Mesodermal cell (in vitro differentiated cells): Measurements from ENCODE around the gene CCDC30.
"Not testable (repeated sequence)": the region's sequence is repeated elsewhere in the genome, so short reads cannot be mapped to it uniquely, and the experiment has no call there.

Experiments used
- H3K27ac ChIP-seq: 2 replicates; pipeline ENCODE4 v1.7.0; 2013; ENCODE audit warnings: mild to moderate bottlenecking, low read depth, low read length, moderate library complexity; ENCODE audit not compliant: severe bottlenecking
- H3K36me3 ChIP-seq: 2 replicates; pipeline ENCODE4 v1.7.1; 2013; ENCODE audit warnings: mild to moderate bottlenecking, low read length, moderate library complexity; ENCODE audit not compliant: control insufficient read depth, insufficient read depth
- H3K4me1 ChIP-seq: one replicate; pipeline ENCODE4 v1.7.1; 2013; ENCODE audit warnings: mild to moderate bottlenecking, low read length; ENCODE audit not compliant: insufficient read depth, control insufficient read depth, poor library complexity, severe bottlenecking
- H3K4me3 ChIP-seq: 2 replicates; pipeline ENCODE4 v1.7.0; 2013; ENCODE audit warnings: low read length, control low read depth, mild to moderate bottlenecking; ENCODE audit not compliant: insufficient read depth, poor library complexity, severe bottlenecking; ENCODE audit errors: extremely low read depth
- H3K9me3 ChIP-seq: 2 replicates; pipeline ENCODE4 v1.7.1; 2013; ENCODE audit warnings: mild to moderate bottlenecking, low read length, moderate library complexity; ENCODE audit not compliant: control insufficient read depth
- WGBS, 2 experiments: methylation state at CpG; one replicate each; pipeline ENCODE4 v1.1.5; 2013; ENCODE audit warnings: missing lambda C conversion rate in 2 of 2; ENCODE audit not compliant: insufficient coverage in 2 of 2; 5-methylcytosine and 5-hydroxymethylcytosine counted together

The CCDC30 gene

DNA sequence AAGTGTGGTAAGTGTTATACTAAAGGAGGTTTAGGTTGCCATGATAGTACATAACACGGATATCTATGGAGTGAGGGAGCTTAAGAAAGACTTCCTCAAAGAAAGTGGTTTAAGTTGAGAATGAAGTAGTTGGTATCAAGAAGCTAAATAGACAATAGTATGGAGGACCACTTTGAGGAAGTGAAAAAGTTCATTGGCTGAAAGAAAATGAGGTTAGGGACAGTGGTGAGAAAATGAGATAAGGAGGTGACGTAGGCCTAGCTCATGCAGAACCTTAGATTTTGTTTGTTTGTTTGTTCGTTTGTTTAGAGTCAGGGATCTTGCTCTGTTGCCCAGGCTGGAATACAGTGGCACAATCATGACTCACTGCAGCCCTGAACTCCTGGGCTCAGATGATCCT is 122.9 kb downstream of the CCDC30 start:
- Histone ChIP-seq H3K9me3 (peaks cover 23% of the 10 kb centered on the region), H3K4me1 (no peaks in the 10 kb centered on the region), H3K4me3 (no peak overlapping the region), H3K36me3 (no peaks in the 10 kb centered on the region), H3K27ac (no peak overlapping the region)
- WGBS, 2 experiments, result 86 to 89% methylated on average over 1 to 3 of the region's 3 CpGs

DNA sequence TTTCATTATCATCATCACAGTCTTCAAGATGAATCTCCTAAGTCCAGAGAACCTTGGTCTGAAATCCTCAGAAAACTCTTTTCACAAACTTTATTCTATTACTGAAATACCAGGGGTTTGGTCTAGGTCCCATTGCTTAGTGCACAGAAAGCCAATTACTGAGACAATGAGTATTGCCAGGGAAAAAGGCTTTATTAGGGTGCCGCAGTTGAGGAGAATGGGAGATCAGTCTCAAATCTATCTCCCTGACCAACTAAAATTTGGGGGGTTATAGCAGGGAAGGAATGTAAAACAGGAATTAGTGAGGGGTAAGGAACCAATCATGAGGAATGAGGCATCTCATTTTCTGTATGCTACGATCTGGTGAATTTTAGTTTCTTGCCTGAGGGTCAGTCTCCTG is 124.7 kb downstream of the CCDC30 start:
- Histone ChIP-seq H3K27ac (no peak overlapping the region), H3K36me3 (no peaks in the 10 kb centered on the region), H3K4me3 (no peak overlapping the region), H3K9me3 (peaks cover 23% of the 10 kb centered on the region), H3K4me1 (no peaks in the 10 kb centered on the region)
- WGBS, 2 experiments, result 95 to 96% methylated on average over 2 of the region's 2 CpGs

DNA sequence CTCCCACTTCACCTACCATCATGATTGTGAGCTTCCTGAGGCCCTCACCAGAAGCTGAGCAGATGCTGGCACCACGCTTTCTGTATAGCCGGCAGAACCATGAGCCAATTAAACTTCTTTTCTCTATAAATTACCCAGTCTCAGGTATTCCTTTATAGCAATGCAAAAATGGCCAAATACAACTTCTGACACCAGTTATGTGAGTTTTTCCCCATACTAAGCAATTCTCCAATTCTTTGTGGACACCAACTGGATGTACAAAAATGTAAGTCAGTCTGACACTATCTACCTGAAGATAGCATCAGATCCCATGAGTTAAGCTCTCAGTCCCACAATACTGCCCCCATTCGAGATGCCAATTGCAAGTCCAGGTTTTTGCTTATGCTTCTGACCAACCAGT is 129.7 kb downstream of the CCDC30 start:
- WGBS, 2 experiments, result 56 to 86% methylated on average over 1 to 3 of the region's 3 CpGs
- Histone ChIP-seq H3K27ac (no peak overlapping the region), H3K4me3 (no peak overlapping the region), H3K9me3 (peaks cover 12% of the 10 kb centered on the region), H3K36me3 (no peaks in the 10 kb centered on the region), H3K4me1 (no peaks in the 10 kb centered on the region)

DNA sequence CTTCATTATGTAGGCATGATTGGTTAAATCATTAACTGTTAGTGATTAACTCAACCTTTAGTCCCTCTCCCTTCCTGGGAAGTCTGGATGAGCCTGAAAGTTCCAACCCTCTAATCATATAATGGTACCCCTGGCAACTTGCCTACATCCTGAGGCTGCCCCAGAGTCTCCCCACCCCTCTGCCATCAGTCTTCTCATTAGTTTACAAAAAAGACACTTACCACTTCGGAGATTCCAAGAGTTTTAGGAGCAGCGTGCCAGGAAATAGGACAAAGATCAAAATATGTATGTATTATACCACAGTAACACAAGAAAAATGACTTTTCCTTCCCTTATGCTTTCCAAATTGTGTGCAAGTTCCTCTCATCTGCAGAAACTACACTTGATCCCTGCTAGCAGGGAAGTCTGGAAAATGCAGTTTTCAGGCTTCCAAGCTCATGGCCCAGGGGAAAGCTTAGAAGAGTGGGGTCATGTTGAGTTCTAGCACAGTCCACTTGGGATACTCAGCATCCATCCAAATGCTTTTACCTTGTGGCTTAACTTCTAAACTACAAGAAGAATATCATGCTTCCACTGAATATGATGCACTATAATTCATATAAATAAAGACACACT is 130.5 kb downstream of the CCDC30 start:
- Histone ChIP-seq H3K4me1 (no peaks in the 10 kb centered on the region), H3K4me3 (no peak overlapping the region), H3K9me3 (peaks cover 4% of the 10 kb centered on the region), H3K27ac (no peak overlapping the region), H3K36me3 (no peaks in the 10 kb centered on the region)
- no CpG with 5 or more reads among the region's 2 CpGs for WGBS, 2 experiments

DNA sequence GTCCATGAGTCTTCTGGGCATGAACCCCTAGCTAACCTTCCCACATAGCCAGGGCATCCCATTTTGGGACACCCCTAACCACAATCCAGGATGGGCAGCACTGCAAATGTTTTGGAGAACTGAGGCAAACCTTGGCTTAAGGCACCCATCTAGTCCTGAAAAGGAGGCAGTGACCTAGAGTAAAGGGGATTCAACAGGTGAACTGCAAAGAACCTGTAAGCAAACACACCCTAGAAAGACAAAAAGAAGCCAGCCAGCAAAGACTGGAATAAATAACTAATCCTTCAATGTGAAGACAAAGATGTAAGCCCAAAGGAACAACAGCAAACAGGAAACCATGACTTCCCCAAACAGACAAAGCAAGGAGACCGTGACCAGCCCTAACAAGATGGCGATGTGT is 138.4 kb downstream of the CCDC30 start:
- Histone ChIP-seq H3K9me3 (no peaks in the 10 kb centered on the region), H3K36me3 (no peaks in the 10 kb centered on the region), H3K4me1 (no peaks in the 10 kb centered on the region), H3K27ac (no peak overlapping the region), H3K4me3 (no peak overlapping the region)
- WGBS, 2 experiments, result no CpG with 5 or more reads among the region's 2 CpGs

DNA sequence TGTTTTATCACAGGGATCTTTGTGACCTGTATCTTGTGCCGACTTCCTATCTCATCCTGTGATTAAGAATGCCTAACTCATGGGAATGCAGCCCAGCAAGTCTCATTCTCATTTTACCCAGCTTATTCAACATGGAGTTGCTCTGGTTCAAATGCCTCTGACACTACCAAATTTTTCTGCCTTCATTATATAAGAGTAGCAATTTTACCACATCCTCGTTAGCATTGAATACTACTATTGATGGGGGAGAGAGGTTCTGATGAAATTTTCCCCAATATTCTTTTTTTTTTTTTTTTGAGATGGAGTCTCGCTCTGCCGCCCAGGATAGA is 150.7 kb downstream of the CCDC30 start:
- Histone ChIP-seq H3K27ac (no peak overlapping the region), H3K36me3 (no peaks in the 10 kb centered on the region), H3K4me3 (no peak overlapping the region), H3K4me1 (no peaks in the 10 kb centered on the region), H3K9me3 (no peaks in the 10 kb centered on the region)
- WGBS, 2 experiments, result 86 to 100% methylated on average over 1 of the region's 4 CpGs

DNA sequence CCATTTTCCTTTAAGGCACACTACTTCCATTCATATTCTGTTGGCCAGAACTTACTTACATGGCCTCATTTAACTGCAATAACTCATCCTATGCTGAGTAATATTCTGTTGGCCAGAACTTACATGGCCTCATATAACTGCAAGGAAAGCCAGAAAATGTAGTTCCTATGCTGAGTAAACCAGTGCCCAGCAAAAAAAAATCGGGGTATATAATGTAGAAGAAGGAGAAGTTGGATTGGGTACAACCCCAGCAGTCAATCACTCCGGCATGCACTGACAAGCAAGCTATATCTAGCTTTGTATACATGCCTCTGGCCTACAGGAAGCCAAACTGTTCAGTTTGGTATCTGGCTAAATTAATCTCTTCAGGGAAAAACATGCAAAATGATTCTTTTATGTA is 155.8 kb downstream of the CCDC30 start:
- H3K36me3 ChIP-seq, result no peaks in the 10 kb centered on the region
- WGBS, 2 experiments, result 54 to 60% methylated on average over 1 to 2 of the region's 2 CpGs
- H3K27ac ChIP-seq, result no peak overlapping the region
- H3K9me3 ChIP-seq, result no peaks in the 10 kb centered on the region
- H3K4me1 ChIP-seq, result no peaks in the 10 kb centered on the region
- H3K4me3 ChIP-seq, result no peak overlapping the region

DNA sequence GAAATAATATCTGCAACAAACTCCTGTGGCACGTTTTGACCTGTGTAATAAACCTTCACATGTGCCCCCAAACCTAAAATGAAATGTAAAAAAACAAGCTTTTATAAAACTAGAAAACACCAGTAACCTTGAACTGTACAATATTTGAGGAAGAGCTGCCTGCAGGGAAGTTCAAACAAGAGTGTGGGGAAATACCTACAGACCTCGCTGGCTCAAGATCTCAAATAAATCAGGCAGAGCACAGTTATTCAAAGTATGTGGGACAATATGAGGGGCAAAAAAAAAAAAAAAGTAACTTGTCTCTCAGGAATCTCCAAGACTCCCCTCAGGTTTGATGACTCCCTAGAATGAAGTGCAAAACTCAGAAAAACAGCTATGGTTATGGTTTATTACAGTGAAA is 157.2 kb downstream of the CCDC30 start:
- Histone ChIP-seq H3K27ac (no peak overlapping the region), H3K4me3 (no peak overlapping the region), H3K36me3 (no peaks in the 10 kb centered on the region), H3K9me3 (no peaks in the 10 kb centered on the region), H3K4me1 (no peaks in the 10 kb centered on the region)
- WGBS, 2 experiments, result 67 to 75% methylated on average over 1 of the region's 2 CpGs

DNA sequence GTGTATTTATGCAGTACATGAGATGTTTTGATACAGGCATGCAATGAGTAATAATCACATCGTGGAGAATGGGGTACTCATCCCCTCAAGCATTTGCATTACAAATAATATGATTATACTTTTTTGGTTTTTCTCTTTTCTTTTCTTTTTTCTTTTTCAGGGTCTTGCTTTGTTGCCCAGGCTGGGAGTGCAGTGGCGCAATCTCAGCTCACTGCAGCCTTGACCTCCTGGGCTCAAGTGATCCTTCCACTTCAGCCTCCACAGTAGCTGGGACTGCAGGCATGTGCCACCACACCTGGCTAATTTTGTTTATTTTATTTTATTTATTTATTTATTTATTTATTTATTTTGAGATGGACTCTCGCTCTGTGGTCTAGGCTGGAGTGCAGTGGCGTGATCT is 158.1 kb downstream of the CCDC30 start:
- not testable (repeated sequence) for H3K9me3 ChIP-seq, H3K4me1 ChIP-seq, H3K36me3 ChIP-seq, H3K27ac ChIP-seq, H3K4me3 ChIP-seq
- WGBS, 2 experiments, result 93 to 96% methylated on average over 3 of the region's 4 CpGs

DNA sequence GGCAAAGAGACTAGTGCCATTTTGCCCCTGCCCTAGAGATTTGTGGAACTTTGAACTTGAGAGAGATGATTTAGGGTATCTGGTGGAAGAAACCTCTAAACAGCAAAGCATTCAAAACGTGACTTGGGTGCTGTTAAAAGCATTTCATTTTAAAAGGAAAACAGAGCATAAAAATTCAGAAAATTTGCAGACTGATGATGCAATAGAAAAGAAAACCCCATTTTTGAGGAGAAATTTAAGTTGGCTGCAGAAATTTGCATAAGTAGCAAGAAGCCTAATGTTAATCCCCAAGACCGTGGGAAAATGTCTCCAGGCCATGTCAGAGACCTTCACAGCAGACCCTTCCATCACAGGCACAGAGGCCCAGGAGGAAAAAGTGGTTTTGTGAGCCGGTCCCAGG is 164.1 kb downstream of the CCDC30 start:
- H3K9me3 ChIP-seq, H3K4me3 ChIP-seq, H3K27ac ChIP-seq, H3K36me3 ChIP-seq, H3K4me1 ChIP-seq: not testable (repeated sequence)
- 80 to 100% methylated on average over 1 to 2 of the region's 3 CpGs for WGBS, 2 experiments

DNA sequence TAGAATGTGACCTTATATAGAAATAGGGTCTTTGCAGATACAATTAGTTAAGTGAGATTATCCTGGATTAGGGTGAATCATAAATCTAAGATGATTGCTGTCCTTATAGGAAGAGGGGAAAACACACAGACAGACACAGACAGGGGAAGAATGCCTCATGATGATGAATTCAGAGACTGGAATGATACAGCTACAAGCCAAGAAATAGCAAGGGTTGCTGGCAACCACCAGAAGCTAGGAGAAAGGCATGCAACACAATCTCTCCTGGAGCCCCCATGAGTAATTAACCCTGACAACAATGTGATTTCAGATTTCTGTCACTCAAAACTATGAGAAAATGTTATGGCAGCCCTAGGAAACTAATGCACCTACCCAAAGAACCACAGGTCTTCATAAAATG is 176.0 kb downstream of the CCDC30 start:
- H3K36me3 ChIP-seq, result no peaks in the 10 kb centered on the region
- H3K4me3 ChIP-seq, result no peak overlapping the region
- no peaks in the 10 kb centered on the region for H3K4me1 ChIP-seq
- H3K9me3 ChIP-seq, result no peaks in the 10 kb centered on the region
- H3K27ac ChIP-seq, result no peak overlapping the region

DNA sequence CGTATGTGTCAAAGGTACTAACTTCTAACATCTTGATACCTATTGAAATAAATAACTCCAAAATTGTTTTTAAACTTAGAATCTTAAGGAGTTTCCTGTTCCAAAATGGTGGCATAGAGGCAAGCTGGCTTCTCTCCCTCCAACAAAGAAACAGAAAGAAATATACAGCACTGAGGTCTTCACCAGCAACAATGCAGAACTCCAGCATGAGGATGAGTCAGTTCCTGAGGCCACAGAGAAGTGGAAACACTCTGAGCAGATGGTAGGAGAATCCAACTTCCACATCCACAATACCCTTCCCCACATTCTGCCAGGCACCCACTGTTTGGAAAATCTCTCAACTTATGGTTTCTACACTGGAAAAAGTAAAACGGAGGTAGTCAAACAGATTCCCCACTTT is 183.0 kb downstream of the CCDC30 start:
- H3K36me3 ChIP-seq, result no peaks in the 10 kb centered on the region
- no peak overlapping the region for H3K4me3 ChIP-seq
- H3K4me1 ChIP-seq, result no peaks in the 10 kb centered on the region
- 60 to 100% methylated on average over 1 of the region's 2 CpGs for WGBS, 2 experiments
- H3K27ac ChIP-seq, result no peak overlapping the region
- no peaks in the 10 kb centered on the region for H3K9me3 ChIP-seq
